ENCODE measurements around the gene MAPKAPK3. TPM values are rescaled to one million over a fixed set of nuclear protein-coding genes. Genes with fewer than 3 reads are reported as not detected.
A peak's percentile ranks its signal among the peaks of the same experiment; 100 is the strongest.

MAPKAPK3 gene
- total RNA-seq, 1 donor from 2014 or later = 37.0 TPM

DNA sequence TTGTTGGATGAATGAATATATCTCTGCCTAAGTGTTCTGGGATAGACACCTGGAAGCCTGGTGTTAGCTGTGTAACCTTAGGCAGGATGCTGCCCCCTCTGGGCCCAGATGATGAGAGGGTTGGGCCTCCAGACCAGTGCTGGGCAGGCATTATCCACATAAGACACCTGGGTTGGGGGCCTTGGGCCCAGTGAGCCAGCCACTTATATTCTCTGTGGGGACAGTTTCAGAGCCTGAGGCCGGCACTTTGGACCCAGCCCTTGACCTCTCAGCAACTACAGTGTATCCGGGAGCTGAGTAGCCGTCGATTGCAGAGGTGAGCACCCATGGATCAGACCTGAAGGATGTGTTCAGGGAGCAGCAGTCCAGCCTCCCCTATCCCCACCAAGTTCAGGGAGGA, 45.5 kb upstream of the MAPKAPK3 start:
- H3K27ac Mint-ChIP-seq (ENCODE audit: unreplicated experiment) = no peak overlapping the region
- no peaks in the 10 kb centered on the region for H3K27me3 Mint-ChIP-seq (ENCODE audit: low read depth)
- peak overlapping the region; percentile 56 for H3K4me3 Mint-ChIP-seq
- no peak for DNase-seq (ENCODE audit: low read depth, low spot score)
- H3K9me3 Mint-ChIP-seq = no peaks in the 10 kb centered on the region
- H3K36me3 Mint-ChIP-seq (ENCODE audit: low read depth) = no peaks in the 10 kb centered on the region
- H3K4me1 Mint-ChIP-seq = peaks cover 24% of the 10 kb centered on the region
- TF ChIP-seq, protein P1, sequence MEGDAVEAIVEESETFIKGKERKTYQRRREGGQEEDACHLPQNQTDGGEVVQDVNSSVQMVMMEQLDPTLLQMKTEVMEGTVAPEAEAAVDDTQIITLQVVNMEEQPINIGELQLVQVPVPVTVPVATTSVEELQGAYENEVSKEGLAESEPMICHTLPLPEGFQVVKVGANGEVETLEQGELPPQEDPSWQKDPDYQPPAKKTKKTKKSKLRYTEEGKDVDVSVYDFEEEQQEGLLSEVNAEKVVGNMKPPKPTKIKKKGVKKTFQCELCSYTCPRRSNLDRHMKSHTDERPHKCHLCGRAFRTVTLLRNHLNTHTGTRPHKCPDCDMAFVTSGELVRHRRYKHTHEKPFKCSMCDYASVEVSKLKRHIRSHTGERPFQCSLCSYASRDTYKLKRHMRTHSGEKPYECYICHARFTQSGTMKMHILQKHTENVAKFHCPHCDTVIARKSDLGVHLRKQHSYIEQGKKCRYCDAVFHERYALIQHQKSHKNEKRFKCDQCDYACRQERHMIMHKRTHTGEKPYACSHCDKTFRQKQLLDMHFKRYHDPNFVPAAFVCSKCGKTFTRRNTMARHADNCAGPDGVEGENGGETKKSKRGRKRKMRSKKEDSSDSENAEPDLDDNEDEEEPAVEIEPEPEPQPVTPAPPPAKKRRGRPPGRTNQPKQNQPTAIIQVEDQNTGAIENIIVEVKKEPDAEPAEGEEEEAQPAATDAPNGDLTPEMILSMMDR (conservative IDR thresholded peaks at IDR 0.05) = no peak

DNA sequence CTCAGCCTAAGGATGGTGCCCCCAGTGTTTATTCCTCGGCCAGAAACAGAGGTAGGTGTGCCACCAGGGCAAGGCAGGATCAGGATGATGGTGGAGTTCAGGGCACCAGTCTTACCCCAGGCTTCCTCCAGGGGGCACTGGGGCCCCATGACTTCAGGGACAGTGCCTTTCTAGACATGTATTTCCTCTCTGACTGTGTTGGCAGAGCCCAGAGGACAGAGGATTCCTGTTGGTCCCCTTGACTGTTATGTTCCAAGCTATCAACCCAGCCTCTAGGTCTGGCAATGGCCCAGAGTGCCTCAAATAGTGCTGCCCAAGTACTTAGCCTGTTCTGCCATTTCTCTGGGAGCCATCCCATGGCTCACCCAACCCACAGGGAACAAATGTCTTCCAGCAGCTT, 44.8 kb upstream of the MAPKAPK3 start:
- peak overlapping the region; percentile 85 for H3K4me3 Mint-ChIP-seq
- peak overlapping the region; percentile 62 for H3K27ac Mint-ChIP-seq (ENCODE audit: unreplicated experiment)
- no peaks in the 10 kb centered on the region for H3K9me3 Mint-ChIP-seq
- TF ChIP-seq, protein P1 (conservative IDR thresholded peaks at IDR 0.05) = peak; percentile 80
- peak; percentile 52 for DNase-seq (ENCODE audit: low read depth, low spot score)
- peaks cover 21% of the 10 kb centered on the region for H3K4me1 Mint-ChIP-seq
- H3K36me3 Mint-ChIP-seq (ENCODE audit: low read depth) = no peaks in the 10 kb centered on the region
- H3K27me3 Mint-ChIP-seq (ENCODE audit: low read depth) = no peaks in the 10 kb centered on the region

DNA sequence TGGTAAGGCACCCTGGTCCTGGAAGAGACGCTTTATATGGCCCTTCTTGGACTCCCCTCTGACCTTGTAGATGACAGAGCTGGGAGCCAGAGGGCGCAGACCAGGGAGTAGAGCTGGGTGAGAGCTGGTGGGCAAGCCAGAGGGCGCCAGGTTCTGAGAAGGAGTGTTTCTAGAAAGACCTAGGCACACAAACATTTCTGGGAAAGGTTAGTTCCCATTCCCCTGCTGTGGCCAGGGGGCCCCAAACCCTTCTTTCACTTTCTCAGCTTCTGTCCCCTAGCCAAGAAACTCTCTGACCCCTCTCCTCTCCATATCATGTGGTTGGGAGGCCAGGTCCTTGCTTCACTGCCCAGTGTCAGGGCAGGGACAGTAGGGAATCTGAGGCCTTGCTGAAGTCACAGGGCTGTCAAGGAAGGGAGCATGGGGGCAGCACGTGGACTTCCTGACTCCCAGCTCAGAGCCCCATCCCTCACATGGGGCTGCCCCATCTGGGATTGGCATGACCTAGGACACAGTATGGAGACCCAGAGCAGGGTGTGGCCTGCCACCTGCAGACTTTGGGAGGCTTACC, 44.1 kb upstream of the MAPKAPK3 start:
- Mint-ChIP-seq H3K27me3 (ENCODE audit: low read depth) (no peaks in the 10 kb centered on the region), H3K36me3 (ENCODE audit: low read depth) (no peaks in the 10 kb centered on the region), H3K9me3 (no peaks in the 10 kb centered on the region), H3K4me1 (peaks cover 17% of the 10 kb centered on the region), H3K27ac (ENCODE audit: unreplicated experiment) (no peak overlapping the region), H3K4me3 (no peak overlapping the region)
- TF ChIP-seq, protein P1 (conservative IDR thresholded peaks at IDR 0.05) = no peak
- DNase-seq (ENCODE audit: low read depth, low spot score) = no peak

DNA sequence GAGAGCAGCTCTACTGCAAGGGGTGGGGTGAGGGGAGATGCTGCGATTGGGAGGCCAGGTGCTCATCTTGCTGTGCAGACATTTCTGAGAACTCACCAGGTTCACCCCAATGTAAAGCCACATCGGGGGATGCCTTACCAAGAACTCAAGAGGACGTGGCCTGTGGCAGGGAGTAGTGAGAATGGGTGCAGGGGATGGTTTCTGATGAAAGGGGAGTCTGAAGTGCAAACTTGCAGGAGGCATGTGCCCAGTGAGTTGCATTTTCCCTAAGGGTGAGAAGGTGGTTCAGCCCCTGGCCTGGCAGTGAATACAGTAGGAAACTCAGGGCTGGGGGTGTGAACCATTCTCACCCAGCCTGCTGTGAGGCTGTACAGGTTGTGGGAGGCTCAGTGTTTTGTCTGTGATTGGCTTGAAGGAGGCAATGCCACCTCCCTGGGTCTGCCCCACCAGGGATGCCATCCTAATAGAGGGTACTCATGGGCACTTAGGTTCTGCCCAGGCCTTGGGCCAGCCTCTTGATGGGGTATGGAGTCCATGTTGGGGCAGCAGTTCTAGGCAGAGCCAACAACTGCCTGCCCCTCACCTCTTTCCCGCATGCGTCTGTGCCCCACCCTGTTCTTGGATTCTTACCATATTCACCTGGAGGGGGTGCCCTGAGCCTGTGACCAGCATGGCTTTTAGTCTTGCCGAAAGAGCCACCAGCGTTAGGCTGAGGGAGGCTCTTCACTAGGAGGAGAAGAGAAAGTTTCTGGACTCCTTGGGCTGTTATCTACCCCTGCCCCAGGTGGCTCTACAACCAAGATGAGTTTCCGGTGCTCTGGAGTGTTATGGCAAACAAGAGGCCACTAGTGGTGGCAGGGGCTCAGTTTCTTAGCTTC, 43.1 kb upstream of the MAPKAPK3 start:
- Mint-ChIP-seq H3K27ac (ENCODE audit: unreplicated experiment) (no peak overlapping the region), H3K36me3 (ENCODE audit: low read depth) (no peaks in the 10 kb centered on the region), H3K4me3 (no peak overlapping the region), H3K4me1 (peaks cover 14% of the 10 kb centered on the region), H3K9me3 (no peaks in the 10 kb centered on the region), H3K27me3 (ENCODE audit: low read depth) (no peaks in the 10 kb centered on the region)
- TF ChIP-seq, protein P1 (conservative IDR thresholded peaks at IDR 0.05) = no peak
- DNase-seq (ENCODE audit: low read depth, low spot score) = no peak

DNA sequence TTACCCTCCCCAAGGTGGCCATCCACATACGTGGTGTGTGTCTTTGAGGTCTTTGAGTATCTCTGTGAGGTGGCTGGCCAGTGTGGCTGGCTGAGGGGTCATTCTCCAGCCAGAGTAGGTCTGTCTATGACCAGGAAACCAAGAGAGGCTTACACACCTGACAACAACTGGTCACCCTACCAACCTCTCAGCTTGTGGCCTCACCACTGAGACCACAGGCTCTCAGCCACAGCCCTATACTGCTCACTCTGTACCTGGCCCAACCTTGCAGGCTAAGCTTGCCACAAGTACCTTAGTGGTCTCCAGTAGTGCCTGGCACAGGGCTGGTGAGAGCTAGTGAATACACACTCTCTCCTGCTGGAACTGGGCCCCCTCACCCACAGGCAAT, 42.5 kb upstream of the MAPKAPK3 start:
- TF ChIP-seq, protein P1 (conservative IDR thresholded peaks at IDR 0.05) = no peak
- no peak for DNase-seq (ENCODE audit: low read depth, low spot score)
- Mint-ChIP-seq H3K4me1 (peaks cover 10% of the 10 kb centered on the region), H3K27me3 (ENCODE audit: low read depth) (no peaks in the 10 kb centered on the region), H3K36me3 (ENCODE audit: low read depth) (no peaks in the 10 kb centered on the region), H3K27ac (ENCODE audit: unreplicated experiment) (no peak overlapping the region), H3K4me3 (no peak overlapping the region), H3K9me3 (no peaks in the 10 kb centered on the region)

Measured in neural crest cell (in vitro differentiated cells).